GM10248 (cell line): ENCODE data around the gene CCDC97.

ENCODE experiments used
- CTCF ChIA-PET: fragments of 300-600 bp; sonication (Branson Sonifier 250); formaldehyde crosslinking; extraction: SDS; loops from one replicate; lab custom pipeline; 2021; ENCODE audit warnings: antibody characterized with exemption; lab: Yijun Ruan, JAX
- POLR2A ChIA-PET: fragments of 350-650 bp; sonication (Branson Sonifier 250); formaldehyde crosslinking; extraction: SDS; loops from one replicate; lab custom pipeline; 2020; ENCODE audit warnings: antibody characterized with exemption; lab: Yijun Ruan, JAX
- DNase-seq: peaks from one replicate; pipeline ENCODE4 v3.0.0; 2012; ENCODE audit errors: extremely low spot score
- CTCF ChIP-seq: IDR thresholded peaks from 2 replicates; pipeline ENCODE4 v1.5.1; 2012; ENCODE audit warnings: mild to moderate bottlenecking, low read depth; ENCODE audit errors: extremely low read depth, missing control alignments, control extremely low read depth

The CCDC97 gene

DNA sequence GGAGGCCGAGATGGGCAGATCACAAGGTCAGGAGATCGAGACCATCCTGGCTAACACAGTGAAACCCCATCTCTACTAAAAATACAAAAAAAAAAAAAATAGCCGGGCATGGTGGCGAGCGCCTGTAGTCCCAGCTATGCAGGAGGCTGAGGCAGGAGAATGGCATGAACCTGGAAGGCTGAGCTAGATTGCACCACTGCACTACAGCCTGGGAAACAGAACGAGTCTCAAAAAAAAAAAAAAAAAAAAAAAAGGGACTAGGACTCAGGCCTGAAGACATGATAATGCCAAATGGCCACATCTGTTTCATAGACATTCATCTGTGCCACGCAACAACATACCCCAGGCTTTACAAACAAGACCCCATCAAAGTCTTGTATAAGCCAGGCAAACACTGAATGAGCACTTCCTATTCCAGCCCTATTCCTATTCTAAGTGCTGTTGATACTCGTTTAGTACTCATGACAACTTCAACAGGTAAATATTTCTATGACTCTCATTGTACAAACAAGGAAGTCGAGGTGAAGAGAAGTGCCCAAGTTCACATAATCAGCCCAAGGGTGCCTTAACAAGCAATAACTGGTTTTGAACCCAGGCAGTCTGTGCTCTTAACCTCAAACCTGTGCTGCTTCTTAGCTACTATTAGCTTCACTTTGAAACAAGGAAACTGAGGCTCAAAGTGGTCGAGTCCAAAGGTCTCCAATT, 52.3 kb downstream of the CCDC97 start:
- ChIA-PET CTCF (interaction anchor here (4.1 kb wide), 1 partner anchor 8 kb away, joined by 68 read pairs; the partner anchor contains the start of gene TGFB1), POLR2A (no interaction called here)
- no peak for DNase-seq
- TF ChIP-seq CTCF, result no peak

DNA sequence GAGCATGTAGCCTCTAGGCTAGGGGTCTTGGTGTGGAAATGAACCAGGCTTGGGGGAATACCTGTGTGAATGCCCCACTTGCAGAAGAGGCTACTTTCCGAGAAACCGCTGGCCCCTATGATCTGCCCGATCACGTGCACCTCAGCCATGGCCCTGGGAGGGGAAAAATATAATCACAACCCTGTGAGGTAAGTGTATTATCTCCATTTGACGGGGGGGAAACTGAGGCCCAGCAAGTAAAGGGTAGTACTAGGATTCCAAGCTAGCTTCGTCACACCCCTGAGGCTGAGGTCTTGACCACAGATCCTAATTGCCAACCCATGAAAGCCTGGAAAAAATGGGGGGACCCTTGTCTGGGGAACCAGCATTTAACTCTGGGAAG, 53.4 kb downstream of the CCDC97 start:
- ChIA-PET POLR2A (interaction anchor here (0.5 to 3.0 kb wide), 7 partner anchors 8 to 937 kb away, joined by 3 to 25 read pairs (median 6); partner anchors contain the start of genes SERTAD1 and TGFB1), CTCF (interaction anchor here (0.7 to 4.1 kb wide), 6 partner anchors 9 to 207 kb away, joined by 3 to 68 read pairs (median 4); partner anchors contain the start of gene TGFB1)
- no peak for TF ChIP-seq CTCF
- DNase-seq, result no peak

GRCh38 chr19:41363753-41364523, 54.0 kb downstream of the CCDC97 start, which contains the start of gene B9D2:
B9D2 (minus strand) TSS chr19:41364149; CDS start chr19:41363519, 630 bp downstream.
- POLR2A ChIA-PET, result interaction anchor here (0.5 to 3.0 kb wide), 8 partner anchors 8 to 938 kb away, joined by 3 to 25 read pairs (median 6); partner anchors contain the start of genes SERTAD1 and TGFB1
- peak; percentile 97 for DNase-seq
- no peak for TF ChIP-seq CTCF
- CTCF ChIA-PET, result interaction anchor here (0.7 to 4.1 kb wide), 9 partner anchors 9 to 207 kb away, joined by 3 to 68 read pairs (median 4); partner anchors contain the start of gene TGFB1

DNA sequence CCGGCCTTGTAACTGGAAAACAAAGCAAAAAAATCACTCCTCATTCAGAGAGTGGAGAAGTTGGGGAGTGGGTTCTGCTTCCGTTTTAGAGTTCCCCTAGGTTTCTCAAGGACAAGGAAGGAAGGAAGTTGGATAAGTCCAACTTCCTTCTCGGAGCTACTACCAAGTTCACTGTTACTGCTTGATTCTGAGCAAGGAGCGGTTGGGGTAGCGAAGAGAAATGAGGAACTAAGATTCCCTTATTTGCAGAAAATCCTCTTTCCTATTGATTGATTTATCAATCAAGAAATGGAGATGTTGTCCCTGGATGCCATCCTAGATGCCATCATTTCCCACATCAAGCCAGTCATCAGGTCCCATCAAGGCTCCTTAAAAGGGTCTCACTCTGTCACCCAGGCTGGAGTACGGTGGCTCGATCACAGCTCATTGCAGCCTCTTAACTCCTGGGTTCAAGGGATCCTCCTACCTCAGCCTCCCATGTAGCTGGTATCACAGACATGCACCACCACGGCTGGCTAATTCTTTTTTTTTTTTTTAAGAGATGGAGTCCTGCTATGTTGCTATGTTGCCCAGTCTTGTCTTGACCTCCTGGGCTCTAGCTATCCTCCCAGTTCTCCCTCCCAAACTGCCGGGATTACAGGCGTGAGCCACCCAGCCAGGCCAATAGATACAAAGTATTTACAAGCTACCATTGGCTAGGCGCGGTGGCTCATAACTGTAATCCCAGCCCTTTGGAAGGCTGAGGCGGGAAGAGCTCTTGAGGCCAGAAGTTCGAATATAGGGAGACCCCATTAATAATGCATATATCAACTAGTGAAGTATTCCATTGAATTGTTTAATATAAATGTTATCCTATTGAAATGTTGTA, 54.8 kb downstream of the CCDC97 start:
- no peak for TF ChIP-seq CTCF
- no peak for DNase-seq
- POLR2A ChIA-PET, result interaction anchor here (0.7 to 3.0 kb wide), 7 partner anchors 9 to 166 kb away, joined by 3 to 25 read pairs (median 6); partner anchors contain the start of gene TGFB1
- CTCF ChIA-PET, result interaction anchor here (0.7 to 4.1 kb wide), 14 partner anchors 8 to 232 kb away, joined by 3 to 68 read pairs (median 4); partner anchors contain the start of gene TGFB1

GRCh38 chr19:41366089-41366488, 56.1 kb downstream of the CCDC97 start:
- ChIA-PET CTCF (interaction anchor here (1.0 to 4.1 kb wide), 7 partner anchors 8 to 198 kb away, joined by 3 to 68 read pairs (median 3); partner anchors contain the start of gene TGFB1), POLR2A (interaction anchor here (0.7 to 3.0 kb wide), 2 partner anchors 14 to 914 kb away, joined by 3 to 25 read pairs; partner anchors contain the start of gene TGFB1)
- TF ChIP-seq CTCF, result no peak
- no peak for DNase-seq
